DMS79 (cell line): ENCODE data around the gene NDUFA9.

Experiments used
- DNase-seq: peaks from one replicate; lab custom pipeline; 2025; lab: John Stamatoyannopoulos, UW

NDUFA9 gene

DNA sequence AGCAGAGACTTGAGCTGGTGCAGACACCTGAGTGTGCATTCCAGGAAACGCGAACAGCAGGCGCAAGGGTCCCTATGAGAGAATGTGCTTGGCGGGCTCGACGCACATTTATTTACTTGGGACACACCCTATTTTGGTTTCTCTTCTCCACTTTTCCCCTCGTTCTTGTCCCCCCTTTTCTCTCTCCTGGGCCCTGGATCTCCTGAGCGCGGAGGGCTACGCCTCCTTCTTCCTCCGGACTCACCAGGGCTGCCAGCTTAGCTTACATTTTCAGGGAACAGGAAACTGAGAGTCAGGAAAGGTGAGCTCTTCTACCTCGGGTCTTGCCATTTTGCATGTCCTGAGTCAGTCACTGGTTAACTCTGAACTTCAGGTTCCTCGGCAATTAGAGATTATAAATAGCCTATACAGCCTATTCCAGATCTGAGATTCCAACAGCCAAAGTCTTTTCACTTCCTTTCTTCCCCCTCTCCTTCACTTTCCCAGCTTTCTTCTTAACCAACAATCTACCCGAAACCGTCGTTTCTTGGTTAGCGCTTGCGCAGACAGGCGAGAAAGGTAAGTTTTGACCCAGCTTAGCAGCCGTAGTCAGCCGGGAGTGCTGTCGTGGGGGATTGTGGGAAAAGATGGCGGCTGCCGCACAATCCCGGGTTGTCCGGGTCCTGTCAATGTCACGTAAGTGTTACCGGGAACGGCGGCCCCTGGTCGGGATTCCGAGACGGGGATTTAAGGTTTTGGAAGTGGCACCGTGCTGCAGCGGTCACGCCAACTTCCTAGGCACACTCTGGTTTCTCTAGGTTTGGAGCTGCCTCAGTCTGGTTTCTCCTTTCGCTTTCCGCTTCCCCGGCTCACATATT, at the start of gene NDUFA9, which contains the start of gene AKAP3:
NDUFA9 (plus strand) TSS at position 614 of the 857 bp plus-strand sequence; CDS start at position 627, 13 bp downstream.
AKAP3 (minus strand) TSS at position 551 of the 857 bp plus-strand sequence. CDS start 10,855 bp downstream, outside the sequence.
- DNase-seq, result peak; percentile 77

GRCh38 chr12:4603421-4603820, 45.5 kb upstream of the NDUFA9 start:
- no peak for DNase-seq

DNA sequence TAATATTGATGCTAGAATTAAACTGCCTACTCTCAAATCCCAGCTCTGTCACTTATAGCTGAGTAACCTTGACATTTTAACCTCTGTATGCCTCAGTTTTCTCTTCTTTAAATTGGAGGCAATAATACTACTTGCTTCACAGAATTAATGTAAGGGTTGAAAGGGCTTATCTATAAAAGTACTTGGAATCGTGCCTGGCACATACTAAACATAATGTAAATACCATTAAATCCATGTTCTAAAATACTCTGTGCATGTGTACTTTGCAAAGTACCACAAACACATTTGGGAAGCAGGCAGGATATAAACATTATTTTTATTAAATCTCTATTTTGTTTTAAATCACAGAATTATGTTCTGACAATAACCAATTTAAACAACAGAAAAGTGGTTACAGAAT, 45.0 kb upstream of the NDUFA9 start:
- no peak for DNase-seq

- peak; percentile 46 for DNase-seq
Measured at GRCh38 chr12:4604684-4605193, 44.2 kb upstream of the NDUFA9 start.

GRCh38 chr12:4607056-4607455, 41.9 kb upstream of the NDUFA9 start:
- no peak for DNase-seq

DNA sequence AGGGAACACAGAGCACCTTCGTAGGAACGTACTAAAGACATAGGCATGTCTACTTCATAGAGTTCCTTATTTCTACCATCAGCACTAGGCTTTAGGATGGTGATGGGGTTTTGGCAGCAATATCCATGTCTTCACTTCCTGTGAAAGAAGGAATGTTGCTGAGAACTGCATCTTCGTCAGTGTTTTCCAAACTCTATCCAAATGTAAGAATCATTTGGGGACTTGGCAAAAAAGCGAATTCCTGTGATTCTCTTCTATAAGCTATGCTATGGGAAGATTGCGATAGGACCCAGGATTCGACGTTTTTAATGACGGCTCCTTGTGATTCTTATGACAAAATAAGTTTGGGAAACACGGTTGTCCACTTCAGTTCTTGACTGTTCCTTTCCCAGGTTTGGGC, 39.8 kb upstream of the NDUFA9 start:
- no peak for DNase-seq

- DNase-seq, result no peak
Measured at GRCh38 chr12:4610481-4610880, 38.4 kb upstream of the NDUFA9 start.

DNA sequence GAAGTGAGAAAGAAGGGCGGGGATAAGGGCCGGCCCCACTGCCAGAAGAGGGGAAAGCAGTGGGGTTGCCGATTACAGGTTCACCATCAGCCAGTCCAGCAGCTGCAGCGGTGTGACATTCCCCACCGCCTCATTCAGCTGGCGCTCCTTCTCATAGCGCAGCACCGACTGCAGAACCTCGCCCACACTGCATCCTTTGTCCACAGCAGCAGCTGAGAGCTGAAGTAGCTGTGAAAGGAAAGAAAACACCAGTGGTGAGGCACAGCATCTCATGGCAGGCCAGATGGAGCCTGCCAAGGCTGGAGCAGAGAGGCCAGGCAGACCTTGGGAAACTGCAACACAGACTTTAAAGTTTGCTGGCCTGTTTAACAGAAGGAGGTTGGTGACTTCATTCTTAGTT, 33.2 kb upstream of the NDUFA9 start:
- DNase-seq, result no peak

DNA sequence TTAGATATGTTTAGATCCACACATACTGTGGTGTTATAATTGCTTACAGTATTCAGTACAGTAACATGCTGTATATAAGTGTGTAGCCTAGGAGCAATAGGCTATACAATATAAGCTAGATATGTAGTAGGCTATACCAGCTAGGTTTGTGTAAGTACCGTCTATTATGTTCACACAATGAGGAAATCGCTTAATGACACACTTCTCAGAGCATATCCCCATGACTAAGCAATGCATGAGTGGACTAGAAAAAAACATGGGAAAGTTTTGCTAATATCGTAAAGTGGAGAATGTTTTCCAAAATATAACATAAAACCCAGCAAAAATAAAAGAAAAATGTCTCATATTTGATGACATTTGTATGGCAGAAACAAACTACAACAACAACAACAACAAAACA, 27.4 kb upstream of the NDUFA9 start:
- DNase-seq, result no peak

DNA sequence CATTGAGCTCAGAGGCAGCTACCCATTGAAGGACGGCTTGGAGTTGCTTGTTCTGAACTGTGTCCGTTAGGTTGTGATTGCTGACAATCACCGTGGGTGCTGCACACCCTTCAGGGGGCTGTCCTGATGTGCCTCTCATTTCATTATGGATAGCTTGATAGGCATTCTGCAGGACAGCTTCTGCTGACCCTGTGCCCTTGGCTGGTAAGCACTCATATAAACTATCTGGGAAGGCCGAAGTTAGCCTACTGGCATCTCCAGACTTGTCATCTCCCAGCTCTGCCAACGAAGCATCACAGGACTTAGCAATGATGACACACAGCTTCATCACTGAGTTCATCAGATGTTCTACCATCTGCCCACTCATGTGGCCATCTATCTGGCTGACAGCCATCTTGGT, 22.4 kb upstream of the NDUFA9 start:
- no peak for DNase-seq

DNA sequence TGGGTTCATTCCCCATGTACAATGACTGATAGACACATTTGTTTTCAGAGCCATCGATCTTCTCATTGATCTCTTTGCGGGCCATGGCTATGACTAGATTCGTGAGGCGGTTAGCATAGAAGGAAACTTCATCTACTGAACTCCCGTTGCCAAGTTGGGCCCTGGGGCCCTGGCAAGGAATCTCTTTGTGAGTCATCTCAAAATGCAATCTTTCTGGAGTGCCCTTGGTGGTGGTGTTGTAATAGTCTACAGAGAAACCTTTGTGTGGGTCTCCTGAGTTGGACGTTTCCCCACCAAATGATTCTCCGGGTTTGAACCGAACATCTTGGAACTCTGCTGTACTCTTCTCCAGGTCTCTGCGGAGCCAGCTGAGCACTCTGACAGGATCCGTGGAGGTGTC, 20.5 kb upstream of the NDUFA9 start:
- no peak for DNase-seq

DNA sequence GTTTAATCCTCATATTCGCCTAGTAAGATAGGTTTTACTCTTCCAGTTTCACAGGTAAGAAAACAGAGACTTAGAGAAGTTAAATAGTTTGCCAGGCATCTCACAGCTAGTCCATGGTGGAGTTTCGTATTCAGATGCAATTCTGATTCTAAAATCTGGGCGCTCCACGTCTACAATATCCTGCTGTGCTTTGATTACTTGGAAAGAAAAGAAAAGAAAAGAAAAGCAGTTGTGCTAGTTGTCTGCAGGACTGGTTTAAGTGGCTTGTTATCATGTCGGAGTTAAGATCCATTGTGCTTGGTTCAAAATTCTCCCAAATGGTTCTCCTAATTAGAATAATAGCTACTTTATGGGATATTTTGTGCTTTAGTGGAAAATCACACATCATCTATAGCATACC, 18.7 kb upstream of the NDUFA9 start:
- no peak for DNase-seq

DNA sequence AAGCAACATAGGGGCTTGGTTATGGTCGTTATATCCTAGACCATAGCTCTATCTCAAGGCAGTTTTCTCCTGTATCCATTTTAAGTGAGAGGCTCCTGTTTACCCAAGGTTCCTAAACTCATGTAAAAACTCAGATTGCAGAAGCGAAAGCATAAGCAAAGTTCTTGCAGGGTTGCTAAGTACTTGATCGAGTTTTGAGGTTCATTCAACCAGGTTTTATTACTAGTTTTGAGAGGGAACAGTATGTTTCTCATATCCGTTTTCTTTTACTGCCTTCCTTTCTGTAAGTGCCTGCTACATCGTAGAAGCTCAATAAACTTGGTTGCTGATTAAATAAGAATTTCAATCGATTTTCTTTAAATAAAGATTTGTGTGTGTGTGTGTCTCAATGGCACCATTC, 5.2 kb upstream of the NDUFA9 start:
- DNase-seq, result no peak

- no peak for DNase-seq
Measured at GRCh38 chr12:4645023-4645422, 3.9 kb upstream of the NDUFA9 start.

DNA sequence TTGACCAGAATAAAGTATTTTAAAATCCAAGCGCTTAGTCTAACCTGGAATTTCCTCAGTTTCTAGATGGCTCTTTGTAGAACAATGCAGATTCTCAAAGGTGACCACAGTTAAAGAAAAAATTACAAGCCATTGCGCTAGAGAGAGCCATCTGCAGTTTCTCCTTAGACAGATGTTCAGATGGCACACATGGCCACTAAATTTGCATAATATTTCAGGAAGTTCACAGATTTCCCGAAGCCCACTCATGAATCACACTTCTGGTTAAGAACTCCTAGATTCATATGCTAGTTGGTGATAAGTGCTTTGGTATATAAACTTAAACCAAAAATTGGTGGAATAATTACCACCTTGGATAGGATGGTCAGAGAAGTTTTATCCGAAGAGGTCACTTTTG, 812 bp upstream of the NDUFA9 start:
- no peak for DNase-seq

- peak; percentile 27 for DNase-seq
Measured at GRCh38 chr12:4649358-4649661, 396 bp downstream of the NDUFA9 start.

DNA sequence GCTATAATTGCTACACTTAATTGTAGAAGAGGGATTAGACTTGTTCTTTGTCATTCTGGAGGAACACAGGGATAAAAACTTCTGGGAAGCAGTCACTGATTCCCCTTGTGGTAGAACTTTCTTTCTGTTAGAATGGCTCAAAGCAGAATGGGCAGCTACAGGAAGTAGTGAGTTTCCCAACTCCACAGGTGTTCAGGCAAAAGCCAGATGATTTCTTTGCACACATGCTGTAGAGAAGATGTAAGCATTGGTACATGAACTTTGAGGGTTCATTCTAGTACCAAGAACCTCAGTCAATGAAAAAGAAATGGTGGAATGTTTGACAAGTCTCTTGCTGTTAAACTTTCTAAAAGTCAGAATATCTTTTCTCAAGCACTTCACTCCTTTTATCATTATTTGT, 4.3 kb downstream of the NDUFA9 start:
- DNase-seq, result no peak

- DNase-seq, result no peak
Measured at GRCh38 chr12:4653691-4654090, 4.8 kb downstream of the NDUFA9 start.

DNA sequence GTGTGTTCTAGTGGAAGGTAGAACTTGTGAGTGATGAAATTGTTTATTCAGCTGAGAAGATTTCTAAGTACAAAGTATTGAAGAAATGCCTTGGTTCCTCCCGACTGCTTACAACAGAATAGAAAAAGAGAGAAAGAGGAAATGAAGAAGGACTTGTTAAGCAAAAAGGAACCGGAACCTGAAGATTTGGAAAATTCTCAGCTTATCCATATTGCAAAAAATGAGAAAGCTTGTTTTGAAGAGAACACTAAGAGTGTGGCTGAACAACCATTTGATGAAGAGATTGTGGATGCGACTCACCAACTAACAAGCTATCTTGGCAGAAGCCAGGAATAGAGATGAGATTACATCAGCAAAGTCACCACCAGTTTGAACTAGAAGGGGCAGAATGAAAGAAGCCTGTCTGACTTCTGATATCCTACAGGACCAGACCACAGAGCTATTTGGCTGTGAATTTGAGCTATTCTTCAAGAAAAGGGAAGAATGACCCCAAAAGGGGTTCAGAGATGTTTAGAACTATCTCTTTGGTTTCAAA, 15.1 kb downstream of the NDUFA9 start:
- DNase-seq, result no peak

DNA sequence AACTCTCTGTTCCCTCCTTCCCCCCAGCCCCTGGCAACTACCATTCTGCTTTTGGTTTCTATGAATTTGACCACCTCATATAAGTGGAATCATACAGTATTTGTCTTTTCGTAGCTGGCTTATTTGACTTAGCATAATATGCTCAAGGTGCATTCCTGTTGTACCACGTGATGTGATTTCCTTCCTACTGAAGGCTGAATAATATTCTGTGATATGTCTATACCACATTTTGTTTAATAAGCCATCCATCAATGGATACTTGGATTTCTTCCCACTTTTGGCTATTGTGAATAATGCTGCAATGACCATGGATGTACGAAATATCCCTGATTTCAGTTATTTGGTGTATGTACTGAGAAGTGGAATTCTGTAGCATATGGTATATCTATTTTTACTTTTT, 16.3 kb downstream of the NDUFA9 start:
- DNase-seq, result no peak

DNA sequence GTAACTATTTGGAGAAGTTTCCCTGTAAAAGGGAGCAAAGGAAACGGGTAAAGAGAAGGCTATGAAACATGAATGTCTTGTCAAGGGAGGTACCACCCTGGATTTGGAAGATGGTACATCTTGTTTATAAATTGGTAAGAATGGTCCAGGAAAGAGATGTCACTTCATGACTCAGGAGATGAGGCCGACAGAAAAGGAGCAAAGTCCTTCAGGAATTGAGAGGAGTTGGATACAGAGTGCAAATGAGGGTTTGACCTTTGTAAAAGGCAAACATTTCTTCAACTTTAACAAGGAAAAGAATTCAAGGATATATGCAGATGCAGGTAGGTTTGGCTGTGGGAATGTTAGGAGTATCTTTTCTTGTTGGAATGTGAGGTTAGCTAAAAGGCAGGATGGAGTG, 30.8 kb downstream of the NDUFA9 start:
- no peak for DNase-seq

DNA sequence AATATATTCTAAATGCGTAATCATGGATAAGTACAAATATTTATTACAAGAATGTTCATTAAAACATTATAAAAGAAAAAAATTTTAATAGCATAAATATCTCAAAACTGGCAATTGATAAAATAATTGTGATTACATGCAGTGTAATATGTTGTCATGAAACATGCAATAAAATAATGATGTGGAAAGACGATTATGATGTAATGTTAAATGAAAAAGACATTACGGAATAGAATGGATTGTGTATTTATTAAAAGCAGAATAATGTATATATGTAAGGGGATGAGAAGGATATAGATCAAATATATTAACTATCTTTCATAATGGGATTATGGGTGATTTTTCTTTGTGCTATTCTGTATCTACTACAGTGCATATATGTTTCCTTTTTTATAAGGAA, 32.8 kb downstream of the NDUFA9 start:
- no peak for DNase-seq

DNA sequence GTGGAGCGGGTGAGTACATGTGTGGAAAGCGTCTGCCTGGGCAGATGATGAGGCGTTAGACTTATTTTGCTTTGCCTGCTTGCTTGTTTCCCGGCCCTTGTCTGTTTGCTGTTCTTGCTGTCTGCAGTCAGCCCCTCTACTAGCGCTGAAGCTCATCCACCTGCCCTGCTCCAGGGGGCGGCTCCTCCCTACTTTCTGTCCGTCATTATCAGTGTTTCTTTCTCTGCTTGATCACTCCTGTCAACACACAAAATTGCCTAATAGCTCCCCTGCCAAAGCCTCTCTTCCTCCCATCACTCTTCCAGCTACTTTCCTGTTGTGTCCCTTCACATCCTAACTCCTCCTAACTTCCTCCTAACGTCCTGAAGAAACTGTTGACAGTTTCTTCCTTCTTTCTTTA, 36.4 kb downstream of the NDUFA9 start:
- DNase-seq, result no peak

DNA sequence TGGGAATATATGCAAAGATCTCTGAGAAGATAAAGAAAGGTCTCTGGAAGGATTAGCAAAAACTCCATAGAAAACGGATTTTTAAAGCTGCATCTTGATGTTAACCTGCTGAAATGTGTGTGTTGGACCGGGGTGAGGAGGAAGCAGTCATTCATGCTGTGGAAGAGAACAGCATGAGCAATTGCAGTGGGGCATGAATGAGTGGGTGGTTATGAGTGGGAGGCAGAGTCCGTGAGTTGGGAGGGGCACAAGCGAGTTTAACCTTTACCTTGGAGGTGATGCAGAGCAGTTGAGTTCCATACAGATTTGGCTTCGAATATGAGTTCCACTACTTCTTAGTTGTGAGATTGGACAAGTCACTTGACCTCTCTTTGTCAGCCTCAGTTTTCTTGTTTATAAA, 41.8 kb downstream of the NDUFA9 start:
- DNase-seq, result no peak
